IMR-90 (cell line): Measurements from ENCODE around the gene ZNF469. TPM values are rescaled to one million over a fixed set of nuclear protein-coding genes. Genes with fewer than 3 reads are reported as not detected.
A peak's percentile ranks its signal among the peaks of the same experiment; 100 is the strongest.

Experiments
- ATAC-seq: fragments of 200-7000 bp; cut with Tn5 transposase; 2 replicates; pipeline ENCODE4 v1.9.1; 2020; ENCODE audit warnings: low read depth, mild to moderate bottlenecking, moderate library complexity
- BruUV-seq: library from RNA; stranded (reverse); fragments of 400-500 nt; replicated peaks from 2 replicates; lab custom pipeline; 2021; lab: Mats Ljungman, UMichigan
- CTCF ChIA-PET: fragments of 300-600 bp; formaldehyde crosslinking; extraction: SDS; loops from one replicate; lab custom pipeline; 2021; ENCODE audit warnings: antibody characterized with exemption; lab: Yijun Ruan, JAX
- POLR2A ChIA-PET: fragments of 300-600 bp; sonication (Branson Sonifier 250); formaldehyde crosslinking; loops from one replicate; lab custom pipeline; 2022; ENCODE audit warnings: antibody characterized with exemption; ENCODE audit not compliant: unreplicated experiment; lab: Charles Lee
- DNase-seq: peaks from one replicate; pipeline ENCODE4 v3.0.0; 2013
- H2AFZ ChIP-seq: replicated peaks from 2 replicates; pipeline ENCODE3; 2013; ENCODE audit warnings: low read length, mild to moderate bottlenecking; ENCODE audit not compliant: poor library complexity
- H2AK5ac ChIP-seq: 2 replicates; pipeline ENCODE4 v1.6.1; 2013; ENCODE audit warnings: low read depth, low read length, inconsistent platforms
- H2AK9ac ChIP-seq: replicated peaks from 2 replicates; pipeline ENCODE3; 2013; ENCODE audit warnings: mild to moderate bottlenecking, low read depth, low read length, moderate library complexity; ENCODE audit not compliant: poor library complexity
- H2BK120ac ChIP-seq: 2 replicates; pipeline ENCODE4 v1.6.1; 2013; ENCODE audit warnings: low read depth, low read length, inconsistent platforms
- H2BK15ac ChIP-seq: 3 replicates; pipeline ENCODE4 v1.6.1; 2013; ENCODE audit warnings: low read depth, low read length, inconsistent platforms
- H2BK20ac ChIP-seq: 2 replicates; pipeline ENCODE4 v1.6.1; 2013; ENCODE audit warnings: low read depth, mild to moderate bottlenecking, inconsistent platforms, low read length, moderate library complexity
- H2BK5ac ChIP-seq: 2 replicates; pipeline ENCODE4 v1.6.1; 2013; ENCODE audit warnings: mild to moderate bottlenecking, low read depth, low read length, inconsistent platforms; ENCODE audit not compliant: poor library complexity, severe bottlenecking
- H3K14ac ChIP-seq: replicated peaks from 2 replicates; pipeline ENCODE4 v1.6.1; 2013; ENCODE audit warnings: low read depth, low read length, inconsistent platforms
- H3K18ac ChIP-seq: 2 replicates; pipeline ENCODE4 v1.6.1; 2013; ENCODE audit warnings: low read depth, low read length, control low read depth
- H3K23ac ChIP-seq: 2 replicates; pipeline ENCODE4 v1.6.1; 2013; ENCODE audit warnings: low read depth, low read length, inconsistent platforms
- H3K27ac ChIP-seq: 2 replicates; pipeline ENCODE4 v1.5.1; 2013; ENCODE audit warnings: mild to moderate bottlenecking, control low read depth, low read length; ENCODE audit not compliant: insufficient read depth
- H3K27me3 ChIP-seq: 2 replicates; pipeline ENCODE4 v1.6.1; 2013; ENCODE audit warnings: low read length; ENCODE audit not compliant: control insufficient read depth, insufficient read depth
- H3K36me3 ChIP-seq: 2 replicates; pipeline ENCODE4 v1.6.1; 2013; ENCODE audit warnings: low read length, mixed read lengths; ENCODE audit not compliant: control insufficient read depth, insufficient read depth
- H3K4ac ChIP-seq: 2 replicates; pipeline ENCODE4 v1.6.1; 2013; ENCODE audit warnings: low read depth, low read length, inconsistent platforms
- H3K4me1 ChIP-seq: 2 replicates; pipeline ENCODE4 v1.6.1; 2013; ENCODE audit warnings: low read length, mixed read lengths; ENCODE audit not compliant: control insufficient read depth, insufficient read depth
- H3K4me2 ChIP-seq: 2 replicates; pipeline ENCODE4 v1.6.1; 2013; ENCODE audit warnings: low read depth, mild to moderate bottlenecking, control low read depth, low read length, moderate library complexity
- H3K4me3 ChIP-seq: 2 replicates; pipeline ENCODE4 v1.5.1; 2013; ENCODE audit warnings: low read depth, mild to moderate bottlenecking, control low read depth, low read length, moderate library complexity; ENCODE audit not compliant: insufficient read depth
- H3K56ac ChIP-seq: 2 replicates; pipeline ENCODE4 v1.6.1; 2013; ENCODE audit warnings: low read length, inconsistent platforms; ENCODE audit not compliant: insufficient read depth; ENCODE audit errors: extremely low read depth
- H3K79me1 ChIP-seq, 2 experiments: 2 replicates each; pipeline ENCODE4 v1.6.1; 2013; ENCODE audit warnings: low read length in 2 of 2, inconsistent platforms in 1 of 2, low read depth in 1 of 2
- H3K9ac ChIP-seq: 2 replicates; pipeline ENCODE4 v1.6.1; 2013; ENCODE audit warnings: low read depth, low read length, control low read depth
- H3K9me1 ChIP-seq: 2 replicates; pipeline ENCODE4 v1.6.1; 2013; ENCODE audit warnings: low read length, inconsistent platforms; ENCODE audit not compliant: insufficient read depth
- H3K9me3 ChIP-seq: 2 replicates; pipeline ENCODE4 v1.6.1; 2013; ENCODE audit warnings: low read length; ENCODE audit not compliant: control insufficient read depth, insufficient read depth
- H4K20me1 ChIP-seq: 2 replicates; pipeline ENCODE4 v1.6.1; 2013; ENCODE audit warnings: low read length, inconsistent platforms; ENCODE audit not compliant: insufficient read depth
- H4K5ac ChIP-seq: 2 replicates; pipeline ENCODE4 v1.6.1; 2013; ENCODE audit warnings: mild to moderate bottlenecking, low read depth, low read length, control low read depth
- H4K8ac ChIP-seq, 2 experiments: 2 replicates each; pipeline ENCODE4 v1.6.1; 2013; ENCODE audit warnings: low read depth in 2 of 2, low read length in 2 of 2, control low read depth in 1 of 2, inconsistent platforms in 1 of 2
- H4K91ac ChIP-seq: 2 replicates; pipeline ENCODE4 v1.6.1; 2013; ENCODE audit warnings: low read depth, low read length, inconsistent platforms; ENCODE audit not compliant: insufficient read depth
- FOS ChIP-seq: fragments of 150-350 bp; IDR thresholded peaks from 2 replicates; pipeline ENCODE4 v1.6.1; 2016; ENCODE audit warnings: low read depth, low read length
- MXI1 ChIP-seq: IDR thresholded peaks from 2 replicates; pipeline ENCODE4 v1.6.1; 2012; ENCODE audit warnings: low read depth, mild to moderate bottlenecking, low read length, moderate library complexity, borderline replicate concordance
- POLR2A ChIP-seq: IDR thresholded peaks from 2 replicates; pipeline ENCODE4 v1.6.1; 2012; ENCODE audit warnings: mild to moderate bottlenecking, low read depth, low read length
- RFX5 ChIP-seq: IDR thresholded peaks from 2 replicates; pipeline ENCODE4 v1.8.0; 2012; ENCODE audit warnings: low read depth, mild to moderate bottlenecking, low read length, moderate library complexity
- SMC3 ChIP-seq: fragments of 150-350 bp; IDR thresholded peaks from 2 replicates; pipeline ENCODE4 v1.6.1; 2016; ENCODE audit warnings: low read depth, mild to moderate bottlenecking, antibody characterized with exemption, low read length, moderate library complexity
- WGBS, 2 experiments: methylation state at CpG; one replicate each; pipeline versions ENCODE4 v1.1.5 to v1.1.7; 2013; ENCODE audit warnings: missing lambda C conversion rate in 2 of 2; ENCODE audit not compliant: insufficient read length in 1 of 2; ENCODE audit errors: extremely low coverage in 2 of 2; 5-methylcytosine and 5-hydroxymethylcytosine counted together
- dilution Hi-C: fragments of 300-500 bp; cut with HindIII; formaldehyde crosslinking; loops from one replicate; pipeline ENCODE4 v1.14.3; 2018; ENCODE audit warnings: low sequenced_read_pairs; ENCODE audit not compliant: unreplicated experiment
- in situ Hi-C: fragments of 300-500 bp; cut with MboI; formaldehyde crosslinking; loops from 3 replicates; pipeline ENCODE4 v1.14.3; 2019; ENCODE audit warnings: low sequenced_read_pairs, inconsistent platforms, mixed read lengths
- intact Hi-C: fragments of 100-400 bp; cut with micrococcal nuclease; formaldehyde crosslinking; loops from 2 replicates; pipeline ENCODE4 v1.10.0; 2022
- polyA plus RNA-seq, 3 experiments: library from polyadenylated mRNA; depleted of rRNA; stranded (reverse); fragments of >200 nt; gene quantifications; 2 replicates each; pipeline ENCODE4 v1.2.3, GENCODE V29; 2012; ENCODE audit warnings: low replicate concordance in 1 of 3
- total RNA-seq: library from RNA; depleted of rRNA; stranded (reverse); fragments of >200 nt; gene quantifications from 2 replicates; pipeline ENCODE4 v1.2.3, GENCODE V29; 2012
- TF ChIP-seq, protein P1 (sequence below): fragments of 150-350 bp; IDR thresholded peaks from 2 replicates; pipeline ENCODE4 v1.6.1; 2017; ENCODE audit warnings: mild to moderate bottlenecking, antibody characterized with exemption, low read length, low read depth
- TF ChIP-seq, protein P2 (sequence below): fragments of 150-350 bp; IDR thresholded peaks from 2 replicates; pipeline ENCODE4 v1.6.1; 2016; ENCODE audit warnings: low read depth, mild to moderate bottlenecking, low read length, moderate library complexity, borderline replicate concordance

ZNF469 gene
- total and polyA plus RNA-seq, 2 of the 4 experiments (the other 2 are of a cell fraction) = 1.1 to 13.3 TPM

DNA sequence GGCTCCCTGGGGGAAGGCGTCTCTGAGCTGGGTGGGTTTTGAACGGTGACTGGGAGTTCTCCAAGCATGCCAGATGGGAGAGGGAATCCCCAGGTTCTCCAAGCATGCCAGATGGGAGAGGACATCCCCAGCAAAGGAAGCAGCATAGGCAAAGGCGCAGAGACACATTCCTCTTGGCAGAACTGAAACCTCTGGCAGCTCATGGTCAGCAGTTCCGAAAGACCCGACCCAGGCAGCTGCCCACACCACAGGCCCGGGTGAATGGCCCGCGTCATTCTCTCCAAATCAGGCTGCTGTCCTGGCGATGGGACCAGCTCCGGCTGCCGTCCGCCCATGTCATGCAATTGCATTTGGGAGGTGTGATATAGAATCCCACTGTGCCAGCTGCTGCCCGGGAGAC lies 8.0 kb downstream of the ZNF469 start:
- H4K5ac ChIP-seq = no peak overlapping the region
- H2AK9ac ChIP-seq = no peak overlapping the region
- H4K8ac ChIP-seq = no peak overlapping the region
- WGBS, 2 experiments = 76% methylated on average over 7 of the region's 13 CpGs; no CpG with 5 or more reads in 1 of the 2 experiments
- peaks cover 34% of the 10 kb centered on the region for H3K4me1 ChIP-seq
- H4K20me1 ChIP-seq = peaks cover 100% of the 10 kb centered on the region
- no peak overlapping the region for H2BK15ac ChIP-seq
- dilution Hi-C loops = no loop called here
- H3K23ac ChIP-seq = no peak overlapping the region
- TF ChIP-seq FOS = no peak
- TF ChIP-seq, protein P1, sequence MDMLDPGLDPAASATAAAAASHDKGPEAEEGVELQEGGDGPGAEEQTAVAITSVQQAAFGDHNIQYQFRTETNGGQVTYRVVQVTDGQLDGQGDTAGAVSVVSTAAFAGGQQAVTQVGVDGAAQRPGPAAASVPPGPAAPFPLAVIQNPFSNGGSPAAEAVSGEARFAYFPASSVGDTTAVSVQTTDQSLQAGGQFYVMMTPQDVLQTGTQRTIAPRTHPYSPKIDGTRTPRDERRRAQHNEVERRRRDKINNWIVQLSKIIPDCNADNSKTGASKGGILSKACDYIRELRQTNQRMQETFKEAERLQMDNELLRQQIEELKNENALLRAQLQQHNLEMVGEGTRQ = no peak
- TF ChIP-seq MXI1 = no peak
- no peak for TF ChIP-seq SMC3
- TF ChIP-seq, protein P2, sequence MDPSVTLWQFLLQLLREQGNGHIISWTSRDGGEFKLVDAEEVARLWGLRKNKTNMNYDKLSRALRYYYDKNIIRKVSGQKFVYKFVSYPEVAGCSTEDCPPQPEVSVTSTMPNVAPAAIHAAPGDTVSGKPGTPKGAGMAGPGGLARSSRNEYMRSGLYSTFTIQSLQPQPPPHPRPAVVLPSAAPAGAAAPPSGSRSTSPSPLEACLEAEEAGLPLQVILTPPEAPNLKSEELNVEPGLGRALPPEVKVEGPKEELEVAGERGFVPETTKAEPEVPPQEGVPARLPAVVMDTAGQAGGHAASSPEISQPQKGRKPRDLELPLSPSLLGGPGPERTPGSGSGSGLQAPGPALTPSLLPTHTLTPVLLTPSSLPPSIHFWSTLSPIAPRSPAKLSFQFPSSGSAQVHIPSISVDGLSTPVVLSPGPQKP = no peak
- TF ChIP-seq POLR2A = no peak
- TF ChIP-seq RFX5 = no peak
- no peak overlapping the region for H3K56ac ChIP-seq
- H3K9me3 ChIP-seq = no peaks in the 10 kb centered on the region
- H3K9ac ChIP-seq = no peak overlapping the region
- H3K4me3 ChIP-seq = no peak overlapping the region
- no peak overlapping the region for H2AFZ ChIP-seq
- no peak overlapping the region for H3K4me2 ChIP-seq
- intact Hi-C loops = no loop called here
- 0 out of 2 replicates have a peak overlapping the region, but pooled peaks have one; percentile 4 for H3K4ac ChIP-seq
- no peak overlapping the region for H2BK5ac ChIP-seq
- no peak for DNase-seq
- no peak overlapping the region for H3K14ac ChIP-seq
- H3K36me3 ChIP-seq = peaks cover 80% of the 10 kb centered on the region
- no peaks in the 10 kb centered on the region for H3K27me3 ChIP-seq
- H2BK20ac ChIP-seq = no peak overlapping the region
- ATAC-seq = no peak
- H3K9me1 ChIP-seq = peaks cover 52% of the 10 kb centered on the region
- no peak overlapping the region for H4K91ac ChIP-seq
- H2AK5ac ChIP-seq = no peak overlapping the region
- no peak overlapping the region for H3K27ac ChIP-seq
- in situ Hi-C loops = no loop called here
- ChIA-PET POLR2A (no interaction called here), CTCF (no interaction called here)
- H3K18ac ChIP-seq = no peak overlapping the region
- BruUV-seq = no TSS peak
- peaks cover 12 to 94% of the 10 kb centered on the region in 2 experiments; a peak in 3 of 4 replicates for H3K79me1 ChIP-seq
- no peak overlapping the region for H2BK120ac ChIP-seq
